K562 (cell line): Measurements from ENCODE around the gene PI4KA. TPM values are rescaled to one million over a fixed set of nuclear protein-coding genes. Genes with fewer than 3 reads are reported as not detected.
A peak's percentile ranks its signal among the peaks of the same experiment; 100 is the strongest.

Experiments
- GTF3C2 ChIP-seq: IDR thresholded peaks from 3 replicates; pipeline ENCODE4 v1.6.1; 2011; ENCODE audit warnings: borderline replicate concordance, mild to moderate bottlenecking, moderate library complexity; ENCODE audit not compliant: insufficient read length; ENCODE audit errors: extremely low read depth
- KLF13 ChIP-seq: fragments of 450-650 bp; IDR thresholded peaks from 2 replicates; pipeline ENCODE4 v1.6.1; 2016; ENCODE audit warnings: missing genetic modification characterization, low read depth, mild to moderate bottlenecking, missing compliant biosample characterization, moderate library complexity, borderline replicate concordance
- MLX ChIP-seq, 2 experiments: fragments of 450-650 bp in 1 of 2; sonication (generic) in 1 of 2; formaldehyde crosslinking; conservative IDR thresholded peaks; 2 replicates each; pipeline versions ENCODE4 v1.4.0 to v1.8.1; 2020 to 2022; ENCODE audit warnings: mild to moderate bottlenecking in 1 of 2, missing genetic modification reagents in 1 of 2
- MYBL2 ChIP-seq, 2 experiments: fragments of 450-650 bp in 1 of 2; sonication (generic) in 1 of 2; formaldehyde crosslinking in 1 of 2; IDR thresholded peaks; 2 replicates each; pipeline versions ENCODE4 v1.6.1 to v1.8.1; 2017 to 2022; ENCODE audit warnings: borderline replicate concordance in 1 of 2, inconsistent platforms in 1 of 2, low read depth in 1 of 2, mild to moderate bottlenecking in 1 of 2, missing genetic modification reagents in 1 of 2, moderate library complexity in 1 of 2
- SRSF7 ChIP-seq: fragments of 200-400 bp; formaldehyde crosslinking; optimal IDR thresholded peaks from 2 replicates; pipeline ENCODE3; 2017; ENCODE audit warnings: mild to moderate bottlenecking, low read depth, low read length
- TFE3 ChIP-seq: fragments of 450-650 bp; formaldehyde crosslinking; IDR thresholded peaks from 2 replicates; pipeline ENCODE4 v1.4.0; 2020; ENCODE audit warnings: mild to moderate bottlenecking, mixed read lengths
- ZNF124 ChIP-seq: sonication (generic); formaldehyde crosslinking; IDR thresholded peaks from 2 replicates; pipeline ENCODE4 v1.8.1; 2022; ENCODE audit warnings: missing genetic modification reagents
- ZNF407 ChIP-seq: fragments of 450-650 bp; IDR thresholded peaks from 2 replicates; pipeline ENCODE4 v1.6.1; 2016; ENCODE audit warnings: low read depth
- ZNF780A ChIP-seq: fragments of 250-450 bp; sonication (Bioruptor Pico); IDR thresholded peaks from 2 replicates; pipeline ENCODE4 v1.5.0; 2021; ENCODE audit warnings: mild to moderate bottlenecking
- ZSCAN32 ChIP-seq: fragments of 450-650 bp; formaldehyde crosslinking; IDR thresholded peaks from 2 replicates; pipeline ENCODE4 v1.4.0; 2020; ENCODE audit warnings: mild to moderate bottlenecking, moderate library complexity
- polyA plus RNA-seq, 8 experiments: library from polyadenylated mRNA; depleted of rRNA in 4 of 8; stranded (reverse) in 5 of 8; unstranded in 3 of 8; fragments of >200 nt; fragmentation: Nextera tagmentation in 2 of 8; fragmentation: Illumina TruSeq in 1 of 8; extraction: Ambion mirVana in 2 of 8; extraction: Trizol in 1 of 8; gene quantifications; 2 replicates each; pipeline versions ENCODE4 v1.2.1 to v1.2.3, GENCODE V29; 2011 to 2014; ENCODE audit warnings: inconsistent platforms in 1 of 8, missing spikeins in 1 of 8
- total RNA-seq, 7 experiments: library from RNA; depleted of rRNA in 6 of 7; stranded (reverse); fragments of >200 nt in 6 of 7; fragmentation: Illumina TruSeq in 2 of 7; extraction: Trizol in 2 of 7; gene quantifications; 2 replicates each; pipeline versions ENCODE4 v1.2.1 to v1.2.3, GENCODE V29; 2011 to 2021; ENCODE audit warnings: low replicate concordance in 1 of 7

The PI4KA gene
- total and polyA plus RNA-seq, 9 of the 15 experiments (the other 6 are each of a cell fraction or from before 2014, with no cell fraction given): 7.3 to 187 (median 84.7) TPM

- no peak for TF ChIP-seq TFE3
- no peak for TF ChIP-seq ZNF407
- peak in 1 of 2 experiments; percentile 75; a peak in 1 of 4 replicates for TF ChIP-seq MLX (CRISPR knock-in tag; conservative IDR thresholded peaks at IDR 0.05)
- peak; percentile 39; the same call in 1 of the 2 replicates for TF ChIP-seq KLF13
- TF ChIP-seq ZNF780A (CRISPR knock-in tag): no peak
- TF ChIP-seq SRSF7: no peak
- no peak for TF ChIP-seq MYBL2 (IDR thresholded peaks at IDR 0.05; ENCODE audit: low read depth)
- peak; percentile 75 for TF ChIP-seq MYBL2 (CRISPR knock-in tag; IDR thresholded peaks at IDR 0.05; ENCODE audit: borderline replicate concordance)
- peak; percentile 90 for TF ChIP-seq ZNF124 (CRISPR knock-in tag)
- TF ChIP-seq ZSCAN32 (CRISPR knock-in tag): no peak
- TF ChIP-seq GTF3C2: no peak
Measured at GRCh38 chr22:20763630-20764470, 94.8 kb downstream of the PI4KA start (continued).
